Measurements from ENCODE around the gene CDC7. TPM values are rescaled to one million over a fixed set of nuclear protein-coding genes. Genes with fewer than 3 reads are reported as not detected.

The CDC7 gene
- total and polyA plus RNA-seq, 4 donors: 0.13 to 3.9 (median 1.2) TPM

DNA sequence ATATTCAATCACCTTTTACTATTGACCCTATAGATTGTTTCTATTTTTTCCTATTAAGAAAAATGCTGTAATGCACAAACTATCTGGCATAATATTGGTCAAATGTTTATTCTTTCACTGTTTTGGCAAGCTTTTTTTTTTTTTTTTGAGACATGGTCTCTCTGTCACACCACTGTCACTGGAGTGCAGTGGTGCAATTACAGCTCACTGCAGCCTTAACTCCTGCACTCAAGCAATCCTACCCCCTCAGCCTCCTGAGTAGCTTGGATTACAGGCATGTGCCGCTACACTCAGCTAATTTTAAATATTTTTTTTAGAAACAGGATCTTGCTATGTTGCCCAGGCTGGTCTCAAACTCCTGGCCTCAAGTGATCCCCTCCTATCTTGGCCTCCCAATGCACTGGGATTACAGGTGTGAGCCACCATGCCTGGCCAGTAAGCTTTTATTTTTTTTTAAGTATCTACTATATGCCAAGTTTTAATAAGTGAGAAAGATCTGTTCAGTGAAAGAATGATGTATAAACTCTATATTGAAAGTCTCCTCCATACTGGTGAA lies 3.4 kb downstream of the CDC7 start:
- Histone ChIP-seq H3K4me3 (ENCODE audit: low read length in 2 of 2) (no peak overlapping the region), H3K27ac (ENCODE audit: low read depth in 1 of 2, low read length in 2 of 2) (no peak overlapping the region), H3K4me1 (ENCODE audit: control insufficient read depth in 1 of 2, insufficient read depth in 2 of 2, low read length in 2 of 2) (no peaks in the 10 kb centered on the region), H3K27me3 (ENCODE audit: control insufficient read depth in 1 of 2, insufficient read depth in 2 of 2, low read length in 1 of 2) (no peaks in the 10 kb centered on the region), H3K9me3 (ENCODE audit: control insufficient read depth, low read length) (no peaks in the 10 kb centered on the region), H3K36me3 (ENCODE audit: control insufficient read depth in 1 of 2, insufficient read depth in 2 of 2, low read length in 1 of 2) (no peaks in the 10 kb centered on the region)
- intact Hi-C loops (cut with DNase I): loop anchor here in 1 of 2 donors (5.0 kb wide), 2 partner anchors 222 to 793 kb away; partner anchors contain the start of genes GLMN and RPAP2
- DNase-seq (no peak), ATAC-seq (ENCODE audit: low FRiP score) (no peak)
- 85 to 94% methylated on average over 1 of the region's 1 CpG for WGBS, 2 donors

DNA sequence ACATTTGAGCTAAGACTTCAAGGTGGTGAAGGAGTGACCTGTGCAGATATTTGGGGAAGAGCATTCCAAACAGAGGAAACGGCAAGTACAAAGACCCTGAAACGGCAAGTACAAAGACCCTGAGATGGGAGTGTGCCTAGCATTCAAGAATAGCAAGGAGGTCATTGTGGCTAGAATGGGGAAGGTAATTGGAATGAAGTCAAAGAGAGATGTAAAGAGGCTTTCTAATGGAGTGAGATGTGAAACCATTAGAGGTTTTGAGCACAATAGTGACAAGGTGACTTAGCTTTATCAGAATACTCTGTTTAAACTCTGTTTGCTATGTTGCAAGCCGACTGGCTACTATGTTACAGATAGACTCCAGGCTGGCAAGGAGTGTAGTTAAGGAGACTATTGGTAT lies 4.4 kb downstream of the CDC7 start:
- Histone ChIP-seq H3K27ac (ENCODE audit: low read depth in 1 of 2, low read length in 2 of 2) (no peak overlapping the region), H3K27me3 (ENCODE audit: control insufficient read depth in 1 of 2, insufficient read depth in 2 of 2, low read length in 1 of 2) (no peaks in the 10 kb centered on the region), H3K4me3 (ENCODE audit: low read length in 2 of 2) (no peak overlapping the region), H3K4me1 (ENCODE audit: control insufficient read depth in 1 of 2, insufficient read depth in 2 of 2, low read length in 2 of 2) (no peaks in the 10 kb centered on the region), H3K9me3 (ENCODE audit: control insufficient read depth, low read length) (no peaks in the 10 kb centered on the region), H3K36me3 (ENCODE audit: control insufficient read depth in 1 of 2, insufficient read depth in 2 of 2, low read length in 1 of 2) (no peaks in the 10 kb centered on the region)
- 90 to 91% methylated on average over 3 of the region's 3 CpGs for WGBS, 2 donors
- no peak for ATAC-seq (ENCODE audit: low FRiP score)
- intact Hi-C loops (cut with DNase I): no loop called here
- no peak for DNase-seq

DNA sequence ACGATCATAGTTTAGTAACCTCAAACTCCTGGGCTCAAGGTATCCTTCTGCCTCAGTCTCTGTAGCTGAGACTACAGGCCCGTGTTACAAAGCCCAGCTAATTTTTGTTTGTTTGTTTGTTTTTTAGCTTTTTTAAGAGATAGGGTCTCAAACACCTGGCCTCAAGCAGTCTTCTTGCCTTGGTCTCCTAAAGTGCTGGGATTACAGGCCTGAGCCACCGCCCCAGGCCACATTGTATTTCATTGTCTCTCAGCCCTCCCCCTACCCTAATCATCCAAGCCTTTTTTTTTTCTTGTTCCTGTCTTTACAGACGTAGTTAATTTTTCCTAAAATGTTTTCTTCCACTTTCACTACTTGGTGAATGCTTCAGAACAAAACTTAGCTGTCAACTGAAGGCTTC lies 5.4 kb downstream of the CDC7 start:
- Histone ChIP-seq H3K27me3 (ENCODE audit: control insufficient read depth in 1 of 2, insufficient read depth in 2 of 2, low read length in 1 of 2) (no peaks in the 10 kb centered on the region), H3K27ac (ENCODE audit: low read depth in 1 of 2, low read length in 2 of 2) (no peak overlapping the region), H3K4me3 (ENCODE audit: low read length in 2 of 2) (no peak overlapping the region), H3K4me1 (ENCODE audit: control insufficient read depth in 1 of 2, insufficient read depth in 2 of 2, low read length in 2 of 2) (no peaks in the 10 kb centered on the region), H3K36me3 (ENCODE audit: control insufficient read depth in 1 of 2, insufficient read depth in 2 of 2, low read length in 1 of 2) (no peaks in the 10 kb centered on the region), H3K9me3 (ENCODE audit: control insufficient read depth, low read length) (no peaks in the 10 kb centered on the region)
- ATAC-seq (ENCODE audit: low FRiP score): no peak
- intact Hi-C loops (cut with DNase I): no loop called here
- DNase-seq: no peak
- 88 to 92% methylated on average over 4 of the region's 4 CpGs for WGBS, 2 donors

DNA sequence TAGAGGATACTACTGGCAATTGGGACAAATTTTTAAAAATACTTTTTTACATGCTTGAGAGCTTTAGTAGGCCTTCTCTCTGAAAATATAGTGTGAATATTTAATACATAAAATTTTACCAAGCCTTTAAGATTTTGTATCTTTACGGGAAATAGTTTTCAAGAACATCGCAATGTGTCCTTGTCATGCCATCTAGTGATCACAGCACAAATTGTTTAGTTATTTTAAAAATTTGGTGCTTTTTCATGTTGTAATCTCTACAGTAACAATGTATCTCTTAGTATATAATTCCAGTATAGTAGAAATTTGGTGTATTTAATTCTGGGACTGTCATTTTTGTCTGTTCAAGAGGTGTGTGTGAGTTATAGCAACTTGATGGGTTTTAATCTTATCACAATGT lies 6.7 kb downstream of the CDC7 start:
- 93 to 97% methylated on average over 2 of the region's 2 CpGs for WGBS, 2 donors
- no peak overlapping the region for H3K4me3 ChIP-seq (ENCODE audit: low read length in 2 of 2)
- no peaks in the 10 kb centered on the region for H3K9me3 ChIP-seq (ENCODE audit: control insufficient read depth, low read length)
- H3K27ac ChIP-seq (ENCODE audit: low read depth in 1 of 2, low read length in 2 of 2): no peak overlapping the region
- DNase-seq (no peak), ATAC-seq (ENCODE audit: low FRiP score) (no peak)
- H3K36me3 ChIP-seq (ENCODE audit: control insufficient read depth in 1 of 2, insufficient read depth in 2 of 2, low read length in 1 of 2): no peaks in the 10 kb centered on the region
- H3K27me3 ChIP-seq (ENCODE audit: control insufficient read depth in 1 of 2, insufficient read depth in 2 of 2, low read length in 1 of 2): no peaks in the 10 kb centered on the region
- H3K4me1 ChIP-seq (ENCODE audit: control insufficient read depth in 1 of 2, insufficient read depth in 2 of 2, low read length in 2 of 2): no peaks in the 10 kb centered on the region
- intact Hi-C loops (cut with DNase I): no loop called here

DNA sequence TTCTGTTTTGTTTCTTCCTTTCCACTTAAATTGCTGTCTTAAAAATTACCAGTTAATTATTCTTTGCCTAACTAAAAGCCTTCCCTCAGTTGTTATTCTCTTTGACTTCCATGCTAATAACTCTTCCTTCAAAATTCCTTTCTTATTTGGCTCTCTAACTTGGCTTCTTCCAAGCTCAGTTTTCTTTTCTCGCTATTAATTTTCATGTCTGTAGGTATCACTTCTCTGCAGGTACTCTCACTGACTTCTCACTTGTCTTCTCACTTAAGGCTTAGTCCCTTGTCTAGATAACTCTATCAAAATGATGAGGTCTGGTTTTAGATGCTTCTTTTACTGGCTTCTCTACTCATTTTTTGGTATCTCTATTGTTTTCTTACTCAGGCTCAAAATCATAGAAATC lies 10.1 kb downstream of the CDC7 start:
- no peaks in the 10 kb centered on the region for H3K27me3 ChIP-seq (ENCODE audit: control insufficient read depth in 1 of 2, insufficient read depth in 2 of 2, low read length in 1 of 2)
- H3K36me3 ChIP-seq (ENCODE audit: control insufficient read depth in 1 of 2, insufficient read depth in 2 of 2, low read length in 1 of 2): no peaks in the 10 kb centered on the region
- H3K4me1 ChIP-seq (ENCODE audit: control insufficient read depth in 1 of 2, insufficient read depth in 2 of 2, low read length in 2 of 2): no peaks in the 10 kb centered on the region
- H3K9me3 ChIP-seq (ENCODE audit: control insufficient read depth, low read length): no peaks in the 10 kb centered on the region
- DNase-seq (no peak), ATAC-seq (ENCODE audit: low FRiP score) (no peak)
- H3K4me3 ChIP-seq (ENCODE audit: low read length in 2 of 2): no peak overlapping the region
- WGBS, 2 donors: 93 to 94% methylated on average over 1 of the region's 1 CpG
- H3K27ac ChIP-seq (ENCODE audit: low read depth in 1 of 2, low read length in 2 of 2): no peak overlapping the region
- intact Hi-C loops (cut with DNase I): loop anchor here (2.0 to 5.0 kb wide), 2 partner anchors 416 to 417 kb away; no protein-coding TSS in a partner anchor

DNA sequence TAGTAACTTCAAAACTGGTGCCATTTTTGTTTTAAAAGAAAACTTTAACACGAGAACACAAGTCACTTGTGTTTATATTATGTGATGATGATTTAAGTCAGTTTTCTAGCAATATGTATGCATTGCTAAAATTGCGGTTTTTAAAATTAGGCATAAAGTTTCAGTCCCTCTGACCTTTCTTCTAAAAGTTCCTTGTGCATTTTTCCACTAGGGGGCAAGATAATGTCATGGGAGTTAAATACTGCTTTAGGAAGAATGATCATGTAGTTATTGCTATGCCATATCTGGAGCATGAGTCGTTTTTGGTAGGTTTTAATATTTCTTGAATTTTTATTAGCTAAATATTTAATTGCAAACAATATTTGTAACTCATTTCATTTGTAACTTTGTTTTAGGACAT lies 10.7 kb downstream of the CDC7 start:
- ATAC-seq (ENCODE audit: low FRiP score) (no peak), DNase-seq (no peak)
- Histone ChIP-seq H3K36me3 (ENCODE audit: control insufficient read depth in 1 of 2, insufficient read depth in 2 of 2, low read length in 1 of 2) (no peaks in the 10 kb centered on the region), H3K27me3 (ENCODE audit: control insufficient read depth in 1 of 2, insufficient read depth in 2 of 2, low read length in 1 of 2) (no peaks in the 10 kb centered on the region), H3K4me3 (ENCODE audit: low read length in 2 of 2) (no peak overlapping the region), H3K27ac (ENCODE audit: low read depth in 1 of 2, low read length in 2 of 2) (no peak overlapping the region), H3K9me3 (ENCODE audit: control insufficient read depth, low read length) (no peaks in the 10 kb centered on the region), H3K4me1 (ENCODE audit: control insufficient read depth in 1 of 2, insufficient read depth in 2 of 2, low read length in 2 of 2) (no peaks in the 10 kb centered on the region)
- WGBS, 2 donors: 19 to 27% methylated on average over 3 of the region's 3 CpGs
- intact Hi-C loops (cut with DNase I): loop anchor here (2.0 to 5.0 kb wide), 2 partner anchors 415 to 416 kb away; no protein-coding TSS in a partner anchor

DNA sequence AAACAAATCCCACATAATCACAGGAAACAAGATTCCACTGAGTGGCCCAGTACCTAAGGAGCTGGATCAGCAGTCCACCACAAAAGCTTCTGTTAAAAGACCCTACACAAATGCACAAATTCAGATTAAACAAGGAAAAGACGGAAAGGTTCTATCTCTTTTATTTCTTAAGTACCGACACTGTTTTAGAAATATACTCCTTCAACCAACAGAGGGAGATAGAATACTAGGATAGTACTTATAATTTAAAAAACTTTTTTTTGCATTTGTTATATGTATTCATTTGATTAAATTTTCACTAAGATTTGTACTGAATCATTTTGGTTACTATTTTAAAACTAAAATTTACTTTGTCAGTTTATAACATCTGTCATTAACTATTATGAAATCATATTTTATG lies 12.5 kb downstream of the CDC7 start:
- DNase-seq (no peak), ATAC-seq (ENCODE audit: low FRiP score) (no peak)
- intact Hi-C loops (cut with DNase I): loop anchor here (1.0 to 5.0 kb wide), 2 partner anchors 414 to 417 kb away; no protein-coding TSS in a partner anchor
- no peak overlapping the region for H3K27ac ChIP-seq (ENCODE audit: low read depth in 1 of 2, low read length in 2 of 2)
- 35 to 40% methylated on average over 2 of the region's 2 CpGs for WGBS, 2 donors
- no peaks in the 10 kb centered on the region for H3K4me1 ChIP-seq (ENCODE audit: control insufficient read depth in 1 of 2, insufficient read depth in 2 of 2, low read length in 2 of 2)
- no peak overlapping the region for H3K4me3 ChIP-seq (ENCODE audit: low read length in 2 of 2)
- H3K36me3 ChIP-seq (ENCODE audit: control insufficient read depth in 1 of 2, insufficient read depth in 2 of 2, low read length in 1 of 2): no peaks in the 10 kb centered on the region
- no peaks in the 10 kb centered on the region for H3K27me3 ChIP-seq (ENCODE audit: control insufficient read depth in 1 of 2, insufficient read depth in 2 of 2, low read length in 1 of 2)
- H3K9me3 ChIP-seq (ENCODE audit: control insufficient read depth, low read length): no peaks in the 10 kb centered on the region

DNA sequence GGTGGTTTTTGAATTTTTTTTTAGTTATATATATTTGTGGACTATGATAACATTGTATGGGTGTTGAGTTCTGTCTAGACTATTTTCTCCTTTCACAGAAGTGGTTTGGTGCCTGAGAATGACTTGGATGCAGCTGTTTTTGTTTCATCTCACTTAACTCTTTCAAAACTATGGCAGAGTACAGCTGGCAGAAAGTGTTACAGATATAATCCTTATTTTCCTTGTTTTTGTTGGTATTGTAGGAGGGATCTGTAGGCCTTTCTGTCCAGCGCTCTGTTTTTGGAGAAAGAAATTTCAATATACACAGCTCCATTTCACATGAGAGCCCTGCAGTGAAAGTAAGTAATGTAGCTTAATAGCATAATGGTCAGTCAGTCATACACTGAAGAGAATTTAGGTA lies 13.1 kb downstream of the CDC7 start:
- no peaks in the 10 kb centered on the region for H3K4me1 ChIP-seq (ENCODE audit: control insufficient read depth in 1 of 2, insufficient read depth in 2 of 2, low read length in 2 of 2)
- no peak for ATAC-seq (ENCODE audit: low FRiP score)
- DNase-seq: no peak
- no peaks in the 10 kb centered on the region for H3K36me3 ChIP-seq (ENCODE audit: control insufficient read depth in 1 of 2, insufficient read depth in 2 of 2, low read length in 1 of 2)
- no peak overlapping the region for H3K27ac ChIP-seq (ENCODE audit: low read depth in 1 of 2, low read length in 2 of 2)
- H3K27me3 ChIP-seq (ENCODE audit: control insufficient read depth in 1 of 2, insufficient read depth in 2 of 2, low read length in 1 of 2): no peaks in the 10 kb centered on the region
- H3K9me3 ChIP-seq (ENCODE audit: control insufficient read depth, low read length): no peaks in the 10 kb centered on the region
- no peak overlapping the region for H3K4me3 ChIP-seq (ENCODE audit: low read length in 2 of 2)
- 98 to 100% methylated on average over 1 of the region's 1 CpG for WGBS, 2 donors
- intact Hi-C loops (cut with DNase I): loop anchor here (1.0 to 5.0 kb wide), 2 partner anchors 414 to 417 kb away; no protein-coding TSS in a partner anchor

DNA sequence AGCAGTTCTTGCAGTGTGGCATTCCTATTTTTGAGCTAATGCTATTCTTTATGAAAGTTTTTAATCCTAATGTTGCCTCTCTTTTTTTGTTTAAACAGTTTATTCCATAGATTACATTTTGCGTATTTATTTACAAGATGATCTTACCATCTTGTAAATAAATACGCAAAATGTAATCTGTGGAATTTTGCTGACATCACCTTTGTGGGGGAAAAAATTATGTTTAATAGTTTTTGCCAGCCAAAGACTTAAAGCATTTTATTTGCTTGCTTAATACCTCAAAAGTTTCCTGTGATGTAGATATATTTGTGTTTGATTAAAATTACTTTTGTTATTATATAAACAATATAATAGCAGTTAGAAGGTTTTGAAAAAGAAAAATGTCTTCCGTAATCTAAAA lies 15.3 kb downstream of the CDC7 start:
- no peak overlapping the region for H3K4me3 ChIP-seq (ENCODE audit: low read length in 2 of 2)
- no peaks in the 10 kb centered on the region for H3K27me3 ChIP-seq (ENCODE audit: control insufficient read depth in 1 of 2, insufficient read depth in 2 of 2, low read length in 1 of 2)
- no peak overlapping the region for H3K27ac ChIP-seq (ENCODE audit: low read depth in 1 of 2, low read length in 2 of 2)
- intact Hi-C loops (cut with DNase I): no loop called here
- no peaks in the 10 kb centered on the region for H3K9me3 ChIP-seq (ENCODE audit: control insufficient read depth, low read length)
- DNase-seq (no peak), ATAC-seq (ENCODE audit: low FRiP score) (no peak)
- 96 to 98% methylated on average over 3 of the region's 3 CpGs for WGBS, 2 donors
- H3K36me3 ChIP-seq (ENCODE audit: control insufficient read depth in 1 of 2, insufficient read depth in 2 of 2, low read length in 1 of 2): no peaks in the 10 kb centered on the region
- H3K4me1 ChIP-seq (ENCODE audit: control insufficient read depth in 1 of 2, insufficient read depth in 2 of 2, low read length in 2 of 2): no peaks in the 10 kb centered on the region

Measured in aorta (tissue), 5 donors.